DOHH2 (cell line): ENCODE results near the gene CCR3.

Experiments
- H3F3A ChIP-seq: fragments of 200-600 bp; sonication (generic), shearing (Covaris generic); 2 replicates; pipeline ENCODE4 v1.6.0; 2016; ENCODE audit warnings: antibody characterized with exemption, mild to moderate bottlenecking; ENCODE audit not compliant: control insufficient read depth, insufficient read depth
- H3K27ac ChIP-seq: fragments of 200-600 bp; sonication (generic); 2 replicates; pipeline ENCODE4 v1.5.1; 2014; ENCODE audit warnings: low read depth, mild to moderate bottlenecking, low read length, moderate library complexity
- H3K27me3 ChIP-seq: fragments of 200-600 bp; sonication (generic); 2 replicates; pipeline ENCODE4 v1.6.1; 2014; ENCODE audit warnings: mild to moderate bottlenecking, low read length, mixed read lengths; ENCODE audit not compliant: control insufficient read depth
- H3K36me3 ChIP-seq: fragments of 200-600 bp; sonication (generic); 2 replicates; pipeline ENCODE4 v1.6.1; 2014; ENCODE audit warnings: mild to moderate bottlenecking, low read length, moderate library complexity, mixed read lengths; ENCODE audit not compliant: control insufficient read depth
- H3K4me1 ChIP-seq: fragments of 200-600 bp; sonication (generic); 2 replicates; pipeline ENCODE4 v1.6.1; 2014; ENCODE audit warnings: mild to moderate bottlenecking, low read length, mixed read lengths; ENCODE audit not compliant: control insufficient read depth
- H3K4me2 ChIP-seq: fragments of 200-600 bp; sonication (generic); 2 replicates; pipeline ENCODE4 v1.6.0; 2014; ENCODE audit warnings: mild to moderate bottlenecking, low read length, moderate library complexity
- H3K4me3 ChIP-seq: fragments of 200-600 bp; sonication (generic); 2 replicates; pipeline ENCODE4 v1.5.1; 2014; ENCODE audit warnings: mild to moderate bottlenecking, low read length, mixed read lengths
- H3K79me2 ChIP-seq: fragments of 200-600 bp; sonication (generic); 2 replicates; pipeline ENCODE4 v1.6.1; 2014; ENCODE audit warnings: mild to moderate bottlenecking, low read length, mixed read lengths; ENCODE audit not compliant: control insufficient read depth
- H3K9me2 ChIP-seq: fragments of 200-600 bp; sonication (generic); replicated peaks from 2 replicates; pipeline ENCODE4 v1.6.1; 2014; ENCODE audit warnings: mild to moderate bottlenecking, low read length, mixed read lengths; ENCODE audit not compliant: control insufficient read depth
- H3K9me3 ChIP-seq: fragments of 200-600 bp; sonication (generic); 2 replicates; pipeline ENCODE4 v1.6.1; 2014; ENCODE audit warnings: antibody characterized with exemption, low read length, mixed read lengths; ENCODE audit not compliant: control insufficient read depth, insufficient read depth
- H4K20me1 ChIP-seq: fragments of 200-600 bp; sonication (generic); 2 replicates; pipeline ENCODE4 v1.6.0; 2014; ENCODE audit warnings: low read depth, mild to moderate bottlenecking, antibody characterized with exemption, low read length, moderate library complexity; ENCODE audit not compliant: control insufficient read depth, insufficient read depth
- EZH2phosphoT487 ChIP-seq: fragments of 200-600 bp; sonication (generic); IDR thresholded peaks from 2 replicates; pipeline ENCODE4 v1.6.1; 2017; ENCODE audit warnings: borderline replicate concordance, mild to moderate bottlenecking, antibody characterized with exemption, low read length, moderate library complexity, mixed read lengths
- TF ChIP-seq, protein P1 (sequence below): fragments of 200-600 bp; sonication (generic); IDR thresholded peaks from one replicate; pipeline ENCODE4 v1.5.1; 2014; ENCODE audit warnings: antibody characterized with exemption, mild to moderate bottlenecking, low read depth, low read length; ENCODE audit not compliant: poor library complexity, severe bottlenecking

Gene CCR3

DNA sequence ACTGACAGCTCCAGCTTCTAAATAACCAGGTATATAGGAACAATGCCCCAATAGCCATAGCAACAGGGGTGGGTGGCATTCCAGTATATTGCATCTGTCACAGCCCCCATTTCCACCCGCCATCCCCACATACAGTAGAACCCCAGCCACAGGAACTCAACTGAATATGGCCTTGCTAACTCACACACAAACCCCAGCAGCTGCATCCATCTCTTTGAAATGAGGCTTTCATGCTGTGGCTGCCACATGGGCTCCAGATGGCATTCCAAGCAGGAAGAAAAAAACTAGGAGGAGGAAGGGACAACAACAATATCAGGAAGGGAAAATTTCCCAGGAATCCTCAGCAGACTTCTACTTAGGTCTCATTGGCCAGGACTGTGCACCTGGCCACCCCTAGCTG lies 54.6 kb downstream of the CCR3 start:
- Histone ChIP-seq H3K79me2 (no peaks in the 10 kb centered on the region), H3K4me3 (no peak overlapping the region), H3K9me3 (no peaks in the 10 kb centered on the region), H3K27ac (no peak overlapping the region), H3K36me3 (no peaks in the 10 kb centered on the region), H3K4me2 (no peak overlapping the region), H3K9me2 (no peaks in the 10 kb centered on the region), H3K27me3 (peaks cover 46% of the 10 kb centered on the region), H3K4me1 (no peaks in the 10 kb centered on the region), H3F3A (no peaks in the 10 kb centered on the region), H4K20me1 (no peaks in the 10 kb centered on the region)
- TF ChIP-seq EZH2phosphoT487, result no peak
- TF ChIP-seq, protein P1, sequence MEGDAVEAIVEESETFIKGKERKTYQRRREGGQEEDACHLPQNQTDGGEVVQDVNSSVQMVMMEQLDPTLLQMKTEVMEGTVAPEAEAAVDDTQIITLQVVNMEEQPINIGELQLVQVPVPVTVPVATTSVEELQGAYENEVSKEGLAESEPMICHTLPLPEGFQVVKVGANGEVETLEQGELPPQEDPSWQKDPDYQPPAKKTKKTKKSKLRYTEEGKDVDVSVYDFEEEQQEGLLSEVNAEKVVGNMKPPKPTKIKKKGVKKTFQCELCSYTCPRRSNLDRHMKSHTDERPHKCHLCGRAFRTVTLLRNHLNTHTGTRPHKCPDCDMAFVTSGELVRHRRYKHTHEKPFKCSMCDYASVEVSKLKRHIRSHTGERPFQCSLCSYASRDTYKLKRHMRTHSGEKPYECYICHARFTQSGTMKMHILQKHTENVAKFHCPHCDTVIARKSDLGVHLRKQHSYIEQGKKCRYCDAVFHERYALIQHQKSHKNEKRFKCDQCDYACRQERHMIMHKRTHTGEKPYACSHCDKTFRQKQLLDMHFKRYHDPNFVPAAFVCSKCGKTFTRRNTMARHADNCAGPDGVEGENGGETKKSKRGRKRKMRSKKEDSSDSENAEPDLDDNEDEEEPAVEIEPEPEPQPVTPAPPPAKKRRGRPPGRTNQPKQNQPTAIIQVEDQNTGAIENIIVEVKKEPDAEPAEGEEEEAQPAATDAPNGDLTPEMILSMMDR, result no peak

DNA sequence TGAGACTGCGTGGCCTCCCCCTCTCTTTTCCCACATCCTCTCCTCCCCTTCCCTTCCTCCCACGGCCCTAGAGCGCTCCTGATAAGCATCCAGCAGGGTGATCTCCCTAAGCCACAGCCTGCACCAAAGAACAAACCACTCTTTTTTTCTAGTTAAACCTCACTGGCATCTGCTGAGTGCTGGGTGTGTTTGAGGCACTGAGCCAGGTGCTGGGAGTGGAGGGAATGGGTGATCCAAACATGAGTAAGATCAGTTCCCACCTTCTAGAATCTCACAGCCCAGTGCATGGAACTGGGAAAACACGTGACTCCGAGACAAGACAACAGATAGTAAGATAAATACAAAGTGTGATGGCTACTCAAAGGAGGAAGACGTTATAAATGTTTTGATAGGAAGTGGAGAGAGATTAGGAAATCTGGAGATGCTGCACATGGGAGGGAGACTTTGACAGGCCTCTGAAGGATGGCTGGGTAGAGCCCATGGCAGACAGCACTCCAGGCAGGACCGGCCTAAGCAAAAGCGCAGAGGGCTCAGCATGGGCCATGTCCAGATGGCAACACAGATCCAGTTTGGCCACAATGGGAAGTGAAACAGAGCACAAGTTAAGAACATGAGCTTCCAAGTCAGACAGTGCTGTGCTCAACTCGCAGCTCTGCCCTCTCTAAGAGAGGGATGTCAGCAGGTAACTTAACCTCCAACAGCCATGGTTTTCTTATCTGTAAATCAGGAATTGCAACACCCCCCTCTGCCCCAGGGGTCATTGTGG lies 55.6 kb downstream of the CCR3 start:
- Histone ChIP-seq H3K4me1 (no peaks in the 10 kb centered on the region), H3K36me3 (no peaks in the 10 kb centered on the region), H4K20me1 (no peaks in the 10 kb centered on the region), H3K4me3 (no peak overlapping the region), H3K27me3 (peaks cover 46% of the 10 kb centered on the region), H3F3A (no peaks in the 10 kb centered on the region), H3K9me2 (no peaks in the 10 kb centered on the region), H3K79me2 (no peaks in the 10 kb centered on the region), H3K4me2 (no peak overlapping the region), H3K9me3 (no peaks in the 10 kb centered on the region), H3K27ac (no peak overlapping the region)
- TF ChIP-seq EZH2phosphoT487, result no peak
- TF ChIP-seq, protein P1, result no peak

DNA sequence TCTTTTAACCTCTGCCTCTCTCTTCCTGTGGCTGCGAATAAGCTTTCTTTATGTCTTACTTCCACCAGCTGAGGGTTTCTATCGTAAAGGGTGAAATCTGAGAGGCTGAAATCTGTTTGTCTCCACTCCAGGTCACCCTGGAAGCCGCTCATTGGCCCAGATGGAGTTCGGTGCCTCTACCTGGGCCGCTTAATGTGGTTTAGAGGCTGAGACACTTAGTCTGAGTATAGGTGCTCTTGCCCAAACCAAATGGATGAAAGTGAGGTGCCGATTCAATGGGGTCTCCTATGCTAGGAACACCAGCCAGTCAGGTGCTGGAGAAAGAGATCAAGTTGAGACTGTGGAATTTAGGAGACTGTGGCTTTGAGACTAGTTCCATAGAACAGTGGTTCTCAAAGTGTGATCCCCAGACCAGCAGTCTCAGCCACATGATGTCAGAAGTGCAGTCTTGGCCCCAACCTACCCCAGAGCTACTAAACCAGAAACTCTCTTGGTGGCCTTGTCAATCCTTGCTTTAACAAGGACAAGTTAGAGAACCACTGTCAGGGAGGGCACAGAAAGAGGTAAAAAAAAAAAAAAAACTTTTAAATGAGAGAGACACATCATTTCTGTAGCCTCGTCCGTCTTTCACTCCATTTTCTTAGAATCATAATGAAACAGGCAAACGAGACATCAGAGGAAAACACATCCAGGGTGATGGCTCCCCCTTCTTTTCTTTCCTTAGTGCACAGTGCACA lies 56.8 kb downstream of the CCR3 start:
- H3K27me3 ChIP-seq, result peaks cover 49% of the 10 kb centered on the region
- TF ChIP-seq, protein P1, result no peak
- TF ChIP-seq EZH2phosphoT487, result no peak
- no peak overlapping the region for H3K4me3 ChIP-seq
- no peaks in the 10 kb centered on the region for H3F3A ChIP-seq
- H4K20me1 ChIP-seq, result no peaks in the 10 kb centered on the region
- H3K36me3 ChIP-seq, result no peaks in the 10 kb centered on the region
- H3K4me2 ChIP-seq, result no peak overlapping the region
- H3K9me3 ChIP-seq, result no peaks in the 10 kb centered on the region
- no peak overlapping the region for H3K27ac ChIP-seq
- H3K79me2 ChIP-seq, result no peaks in the 10 kb centered on the region
- no peaks in the 10 kb centered on the region for H3K4me1 ChIP-seq
- no peaks in the 10 kb centered on the region for H3K9me2 ChIP-seq
